Inflammatory macrophage treated with lipopolysaccharide for 1 hour (primary cell): ENCODE measurements around the gene C1orf174.
A peak's percentile ranks its signal among the peaks of the same experiment; 100 is the strongest.

Source experiments
- DNase-seq, 2 donors: peaks; one replicate each; pipeline ENCODE4 v3.0.0-alpha.2; 2020 to 2022

The C1orf174 gene

GRCh38 chr1:3908886-3909517, 8.9 kb upstream of the C1orf174 start:
- no peak for DNase-seq

- DNase-seq, result no peak
Observed at GRCh38 chr1:3907621-3908165, 7.6 kb upstream of the C1orf174 start.

GRCh38 chr1:3907031-3907534, 7.0 kb upstream of the C1orf174 start:
- DNase-seq, result peak; percentile 30 to 41

GRCh38 chr1:3906672-3907020, 6.6 kb upstream of the C1orf174 start:
- DNase-seq, result no peak

- DNase-seq, result no peak
Observed at GRCh38 chr1:3905953-3906671, 6.0 kb upstream of the C1orf174 start.

- no peak for DNase-seq
Observed at GRCh38 chr1:3905266-3905952, 5.3 kb upstream of the C1orf174 start.

GRCh38 chr1:3904843-3905185, 4.7 kb upstream of the C1orf174 start:
- no peak for DNase-seq

- no peak for DNase-seq
Observed at GRCh38 chr1:3904006-3904842, 4.2 kb upstream of the C1orf174 start.

GRCh38 chr1:3903141-3904005, 3.3 kb upstream of the C1orf174 start:
- no peak for DNase-seq

- DNase-seq, result no peak
Observed at GRCh38 chr1:3902571-3903091, 2.6 kb upstream of the C1orf174 start.

- DNase-seq, result no peak
Observed at GRCh38 chr1:3902111-3902511, 2.0 kb upstream of the C1orf174 start.

- peak; percentile 94 to 98 for DNase-seq
Observed at GRCh38 chr1:3900969-3901529, 977 bp upstream of the C1orf174 start.

- peak; percentile 15 to 35 for DNase-seq
Observed at GRCh38 chr1:3899754-3900149, 320 bp downstream of the C1orf174 start.

GRCh38 chr1:3898994-3899753, 898 bp downstream of the C1orf174 start:
- no peak for DNase-seq

GRCh38 chr1:3898475-3898735, 1.7 kb downstream of the C1orf174 start:
- no peak for DNase-seq

GRCh38 chr1:3896396-3897000, 3.6 kb downstream of the C1orf174 start:
- DNase-seq, result no peak

- DNase-seq, result no peak
Observed at GRCh38 chr1:3895951-3896325, 4.1 kb downstream of the C1orf174 start.

GRCh38 chr1:3895279-3895950, 4.7 kb downstream of the C1orf174 start:
- DNase-seq, result no peak

GRCh38 chr1:3894626-3895278, 5.3 kb downstream of the C1orf174 start:
- DNase-seq, result no peak
